ENCODE results near the gene ARHGEF26.

The ARHGEF26 gene

GRCh38 chr3:154273381-154273780 is 152.2 kb downstream of the ARHGEF26 start:
- no peak for DNase-seq

DNA sequence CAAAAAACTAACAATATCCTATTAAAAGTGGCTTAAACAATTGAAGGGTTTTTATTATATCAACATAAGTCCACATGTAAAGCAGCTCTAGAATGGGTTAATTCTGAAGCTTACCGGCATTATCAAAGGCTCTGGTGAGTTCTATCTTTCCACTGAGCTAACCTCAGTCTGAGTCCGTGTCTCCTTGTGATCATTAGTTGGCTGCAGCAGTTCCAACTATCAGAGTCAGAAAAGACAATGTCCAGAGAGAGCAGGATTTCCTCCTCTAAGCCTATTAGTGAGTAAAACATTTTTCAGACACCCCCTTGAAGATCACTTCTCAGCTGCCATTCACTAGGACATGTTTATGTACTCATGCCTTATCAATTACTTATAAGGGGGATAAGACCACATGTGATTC is 153.2 kb downstream of the ARHGEF26 start:
- DNase-seq = no peak

DNA sequence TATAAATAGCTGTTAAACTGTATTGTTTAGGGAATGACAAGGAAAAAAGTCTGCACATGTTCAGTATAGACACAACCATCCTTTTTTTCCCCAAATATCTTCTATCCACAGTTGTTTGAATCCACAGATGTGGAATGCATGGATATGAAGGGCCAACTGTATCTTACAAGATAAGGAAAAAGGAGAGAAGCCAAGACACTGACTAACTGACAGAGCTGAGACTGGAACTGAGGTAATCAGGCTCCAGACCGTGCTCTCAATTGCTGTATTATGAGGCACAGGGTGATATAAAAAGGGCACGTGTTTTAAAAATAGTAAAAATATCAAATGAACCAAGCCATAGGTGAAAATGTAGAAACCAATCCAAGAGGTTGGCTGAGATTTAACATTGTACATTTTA is 154.1 kb downstream of the ARHGEF26 start:
- no peak for DNase-seq

GRCh38 chr3:154275965-154276364 is 154.8 kb downstream of the ARHGEF26 start:
- no peak for DNase-seq

- DNase-seq = no peak
Measured at GRCh38 chr3:154280161-154280560, 159.0 kb downstream of the ARHGEF26 start.

GRCh38 chr3:154285221-154285620 is 164.0 kb downstream of the ARHGEF26 start:
- DNase-seq = no peak

DNA sequence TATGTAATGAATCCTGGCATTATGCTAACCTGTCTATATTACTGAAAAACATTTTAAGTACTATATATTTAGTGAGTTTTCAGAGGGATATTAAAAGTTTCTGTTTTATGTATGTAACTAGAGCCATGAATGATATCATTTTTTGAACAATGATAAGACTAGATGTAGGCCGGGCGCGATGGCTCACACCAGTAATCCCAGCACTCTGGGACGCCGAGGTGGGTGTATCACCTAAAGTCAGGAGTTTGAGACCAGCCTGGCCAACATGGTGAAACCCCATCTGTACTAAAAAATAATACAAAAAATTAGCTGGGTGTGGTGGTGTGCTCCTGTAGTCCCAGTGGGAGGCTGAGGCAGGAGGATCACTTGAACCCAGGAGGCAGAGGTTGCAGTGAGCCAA is 169.0 kb downstream of the ARHGEF26 start:
- no peak for DNase-seq

DNA sequence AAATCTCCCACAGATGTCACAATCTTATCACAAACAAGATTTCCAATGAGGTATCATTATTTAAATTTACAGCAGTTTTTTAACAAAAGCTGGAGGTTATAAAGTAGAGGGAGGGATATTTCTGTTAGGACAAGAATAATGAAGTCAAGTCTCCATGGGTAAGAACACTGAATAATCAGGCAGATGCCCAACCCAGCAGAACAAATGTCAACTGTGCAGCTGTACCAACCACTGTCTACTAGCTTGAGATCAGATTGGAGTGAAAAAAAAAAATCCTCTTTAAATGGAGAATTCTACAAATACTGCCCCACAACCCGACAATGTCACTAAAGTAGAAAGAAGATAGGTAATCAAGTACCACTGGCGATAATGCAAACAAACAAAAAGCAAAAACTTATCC is 172.8 kb downstream of the ARHGEF26 start:
- DNase-seq = no peak

GRCh38 chr3:154301561-154301960 is 180.4 kb downstream of the ARHGEF26 start:
- DNase-seq = no peak

- DNase-seq = no peak
Measured at GRCh38 chr3:154304116-154304786, 183.1 kb downstream of the ARHGEF26 start.

GRCh38 chr3:154304936-154305335 is 183.7 kb downstream of the ARHGEF26 start:
- DNase-seq = no peak

DNA sequence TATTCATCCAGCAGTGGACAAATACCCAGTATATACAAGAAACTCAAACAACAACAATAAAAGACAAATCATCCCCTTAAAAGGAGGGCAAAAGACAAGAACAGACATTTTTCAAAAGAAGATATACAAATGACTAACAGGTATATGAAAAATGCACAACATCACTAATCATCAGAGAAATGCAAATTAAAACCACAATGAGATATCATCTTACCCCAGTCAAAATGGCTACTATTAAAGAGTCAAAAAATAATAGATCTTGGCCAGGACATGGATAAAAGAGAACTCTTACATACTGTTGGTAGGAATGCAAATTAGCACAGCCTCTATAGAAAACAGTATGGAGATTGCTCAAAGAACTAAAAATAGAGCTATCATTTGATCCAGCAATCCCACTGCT is 186.2 kb downstream of the ARHGEF26 start:
- no peak for DNase-seq

All from activated CD4-positive, alpha-beta T cell treated with anti-CD3 and anti-CD28 coated beads, Interleukin-2, amount 50 U/mL, for 1 hour (primary cell).